KBM-7 (cell line): Measurements from ENCODE around the gene GLIS1.
"Not testable (repeated sequence)": the region's sequence is repeated elsewhere in the genome, so short reads cannot be mapped to it uniquely, and the experiment has no call there.

ENCODE experiments used
- DNase-seq: peaks from one replicate; pipeline ENCODE4 v3.0.0-alpha.2; 2015
- in situ Hi-C: fragments of 300-500 bp; cut with MboI; formaldehyde crosslinking; loops from 2 replicates; pipeline ENCODE4 v1.14.3; 2020; ENCODE audit warnings: low sequenced_read_pairs, low pct_unique_long_range_greater_than_20kb, mixed read lengths

The GLIS1 gene

GRCh38 chr1:53562291-53562980 lies 176.5 kb downstream of the GLIS1 start:
- peak; percentile 35 for DNase-seq

GRCh38 chr1:53561503-53562105 lies 177.4 kb downstream of the GLIS1 start:
- no peak for DNase-seq
- in situ Hi-C loops, result no loop called here

More at GRCh38 chr1:53562291-53562980, 176.5 kb downstream of the GLIS1 start:
- in situ Hi-C loops, result no loop called here

- in situ Hi-C loops, result no loop called here
- DNase-seq, result no peak
Observed at GRCh38 chr1:53560581-53561502, 178.1 kb downstream of the GLIS1 start.

- no peak for DNase-seq
- in situ Hi-C loops, result no loop called here
Observed at GRCh38 chr1:53559854-53560580, 178.9 kb downstream of the GLIS1 start.

GRCh38 chr1:53559391-53559815 lies 179.6 kb downstream of the GLIS1 start:
- no peak for DNase-seq
- in situ Hi-C loops, result no loop called here

- DNase-seq, result no peak
- in situ Hi-C loops, result no loop called here
Observed at GRCh38 chr1:53558739-53559315, 180.1 kb downstream of the GLIS1 start.

GRCh38 chr1:53557830-53558738 lies 180.9 kb downstream of the GLIS1 start:
- in situ Hi-C loops, result no loop called here
- no peak for DNase-seq

- no peak for DNase-seq
- in situ Hi-C loops, result no loop called here
Observed at GRCh38 chr1:53557369-53557768, 181.6 kb downstream of the GLIS1 start.

GRCh38 chr1:53556657-53557227 lies 182.2 kb downstream of the GLIS1 start:
- in situ Hi-C loops, result no loop called here
- DNase-seq, result no peak

- not testable (repeated sequence) for DNase-seq
Observed at GRCh38 chr1:53555620-53556326, 183.2 kb downstream of the GLIS1 start.

GRCh38 chr1:53554592-53555305 lies 184.2 kb downstream of the GLIS1 start:
- in situ Hi-C loops, result no loop called here
- no peak for DNase-seq

More at GRCh38 chr1:53555620-53556326, 183.2 kb downstream of the GLIS1 start:
- in situ Hi-C loops, result not testable (repeated sequence)

GRCh38 chr1:53553734-53554509 lies 185.0 kb downstream of the GLIS1 start:
- no peak for DNase-seq
- in situ Hi-C loops, result no loop called here

GRCh38 chr1:53552981-53553733 lies 185.8 kb downstream of the GLIS1 start:
- no peak for DNase-seq
- in situ Hi-C loops, result no loop called here

- in situ Hi-C loops, result no loop called here
- no peak for DNase-seq
Observed at GRCh38 chr1:53552146-53552861, 186.7 kb downstream of the GLIS1 start.
